T-cell (primary cell): Measurements from ENCODE around the gene ALKBH3. TPM values are rescaled to one million over a fixed set of nuclear protein-coding genes. Genes with fewer than 3 reads are reported as not detected.

Experiments
- ATAC-seq, 4 experiments: fragments of 200-7000 bp in 3 of 4; fragments of 150-1000 bp in 1 of 4; cut with Tn5 transposase; replicated peaks in 1 of 4; 1 replicate in 3 of 4; 2 replicates in 1 of 4; pipeline ENCODE4 v1.10.0; 2021; ENCODE audit warnings: moderate library complexity in 3 of 4, mild to moderate bottlenecking in 2 of 4, moderate number of reproducible peaks in 1 of 4
- CTCF ChIA-PET, 2 donors: fragments of 300-600 bp; sonication (Branson Sonifier 250); formaldehyde crosslinking; loops; one replicate each; lab custom pipeline; 2022; ENCODE audit warnings: antibody characterized with exemption in 2 of 2; lab: Charles Lee
- POLR2A ChIA-PET, 2 donors: fragments of 300-600 bp; sonication (Branson Sonifier 250); formaldehyde crosslinking; loops; one replicate each; lab custom pipeline; 2022; ENCODE audit warnings: antibody characterized with exemption in 2 of 2; lab: Charles Lee
- DNase-seq, 35 experiments: peaks; one replicate each; pipeline versions ENCODE4 v3.0.0 to v3.0.0-alpha.2; 2013 to 2023
- H3K27ac ChIP-seq: one replicate; pipeline ENCODE4 v1.5.1; 2013; ENCODE audit warnings: low read length
- H3K27me3 ChIP-seq, 2 experiments: replicated peaks in 1 of 2; 1 replicate in 1 of 2; 2 replicates in 1 of 2; pipeline versions ENCODE4 v1.6.1 to v1.7.0; 2013; ENCODE audit warnings: low read length in 1 of 2, mixed read lengths in 1 of 2; ENCODE audit not compliant: control insufficient read depth in 2 of 2, insufficient read depth in 2 of 2; ENCODE audit errors: extremely low read depth in 1 of 2
- H3K36me3 ChIP-seq, 2 donors: 1 replicate in 1 of 2; 2 replicates in 1 of 2; pipeline versions ENCODE4 v1.6.1 to v1.7.0; 2013; ENCODE audit warnings: low read length in 1 of 2; ENCODE audit not compliant: control insufficient read depth in 2 of 2, insufficient read depth in 1 of 2; ENCODE audit errors: extremely low read depth in 1 of 2
- H3K4me1 ChIP-seq, 2 experiments: 1 replicate in 1 of 2; 2 replicates in 1 of 2; pipeline versions ENCODE4 v1.6.1 to v1.7.0; 2013; ENCODE audit warnings: low read length in 2 of 2, mixed read lengths in 1 of 2; ENCODE audit not compliant: insufficient read depth in 2 of 2, control insufficient read depth in 1 of 2; ENCODE audit errors: extremely low read depth in 1 of 2
- H3K4me3 ChIP-seq, 2 donors: 1 replicate in 1 of 2; 2 replicates in 1 of 2; pipeline versions ENCODE4 v1.5.1 to v1.7.0; 2013; ENCODE audit warnings: mild to moderate bottlenecking in 2 of 2, low read length in 1 of 2, moderate library complexity in 1 of 2; ENCODE audit not compliant: control insufficient read depth in 1 of 2; ENCODE audit errors: extremely low read depth in 1 of 2
- H3K9me3 ChIP-seq: 2 replicates; pipeline ENCODE4 v1.7.0; 2013
- H3K27ac Mint-ChIP-seq, 2 donors: one replicate each; pipeline ENCODE4 v1.8.0; 2020 to 2021; ENCODE audit warnings: mild to moderate bottlenecking in 2 of 2, mixed read lengths in 2 of 2
- H3K27me3 Mint-ChIP-seq, 2 donors: one replicate each; pipeline ENCODE4 v1.8.0; 2021 to 2022; ENCODE audit warnings: mixed read lengths in 2 of 2
- H3K36me3 Mint-ChIP-seq: one replicate; pipeline ENCODE4 v1.8.0; 2021; ENCODE audit warnings: mixed read lengths
- H3K4me1 Mint-ChIP-seq, 3 donors: one replicate each; pipeline ENCODE4 v1.8.0; 2020 to 2022; ENCODE audit warnings: mixed read lengths in 3 of 3, mild to moderate bottlenecking in 1 of 3
- H3K4me3 Mint-ChIP-seq, 3 donors: one replicate each; pipeline ENCODE4 v1.8.0; 2020 to 2022; ENCODE audit warnings: mild to moderate bottlenecking in 3 of 3, mixed read lengths in 3 of 3, moderate library complexity in 3 of 3
- H3K9me3 Mint-ChIP-seq, 3 donors: one replicate each; pipeline ENCODE4 v1.8.0; 2020 to 2022; ENCODE audit warnings: mixed read lengths in 3 of 3
- WGBS: methylation state at CpG from one replicate; pipeline ENCODE4 v1.1.5; 2013; ENCODE audit warnings: missing lambda C conversion rate; ENCODE audit not compliant: insufficient coverage; 5-methylcytosine and 5-hydroxymethylcytosine counted together
- total RNA-seq, 35 experiments: library from RNA in 6 of 35; stranded (reverse) in 6 of 35; fragments of 120-200 nt in 1 of 35; gene quantifications; one replicate each; pipeline versions ENCODE4 v1.2.1 to v1.2.4 and lab custom pipeline; 2013 to 2026

The ALKBH3 gene
- total RNA-seq, 5 donors from 2014 or later (not counting 1 experiment from before 2014, with no cell fraction given) = 21.6 to 36.9 (median 34.1) TPM

GRCh38 chr11:43861141-43861540 is 19.5 kb upstream of the ALKBH3 start:
- WGBS = no CpG with 5 or more reads among the region's 2 CpGs
- DNase-seq (no peak), ATAC-seq (no peak)
- H3K4me3 ChIP-seq = no peak overlapping the region
- no peak overlapping the region for H3K27ac Mint-ChIP-seq
- peaks cover 0 to 12% (median 0%) of the 10 kb centered on the region in 3 donors for H3K9me3 Mint-ChIP-seq
- ChIA-PET CTCF (interaction anchor here in 1 of 2 donors (0.6 kb wide), 1 partner anchor 70 kb away, joined by 3 read pairs; no protein-coding TSS in a partner anchor), POLR2A (interaction anchor here in 1 of 2 donors (0.6 kb wide), 2 partner anchors 52 to 135 kb away, joined by 3 read pairs; no protein-coding TSS in a partner anchor)
- no peaks in the 10 kb centered on the region for H3K36me3 ChIP-seq
- no peak overlapping the region for H3K27ac ChIP-seq
- no peaks in the 10 kb centered on the region for H3K9me3 ChIP-seq
- H3K4me1 ChIP-seq = no peaks in the 10 kb centered on the region
- no peaks in the 10 kb centered on the region for H3K36me3 Mint-ChIP-seq
- H3K27me3 Mint-ChIP-seq = peaks cover 9 to 13% of the 10 kb centered on the region in 2 donors
- no peak overlapping the region for H3K4me3 Mint-ChIP-seq
- peaks cover 0 to 2% of the 10 kb centered on the region in 2 experiments for H3K27me3 ChIP-seq
- H3K4me1 Mint-ChIP-seq = no peaks in the 10 kb centered on the region

GRCh38 chr11:43866520-43866919 is 14.1 kb upstream of the ALKBH3 start:
- POLR2A ChIA-PET = no interaction called here
- H3K9me3 ChIP-seq = no peaks in the 10 kb centered on the region
- H3K27me3 ChIP-seq = peaks cover 0 to 2% of the 10 kb centered on the region in 2 experiments
- CTCF ChIA-PET = interaction anchor here (0.5 to 1.0 kb wide), 3 partner anchors 14 to 15 kb away, joined by 3 to 7 read pairs (median 3); partner anchors contain the start of gene ALKBH3 (in 1 of the 2)
- Mint-ChIP-seq H3K4me1 (peaks cover 14 to 23% (median 19%) of the 10 kb centered on the region in 3 donors), H3K9me3 (peaks cover 0 to 4% (median 4%) of the 10 kb centered on the region in 3 donors), H3K36me3 (no peaks in the 10 kb centered on the region), H3K27me3 (peaks cover 22 to 23% of the 10 kb centered on the region in 2 donors), H3K27ac (no peak overlapping the region), H3K4me3 (no peak overlapping the region)
- WGBS = 100% methylated on average over 1 of the region's 2 CpGs
- H3K36me3 ChIP-seq = no peaks in the 10 kb centered on the region
- H3K4me1 ChIP-seq = peaks cover 4 to 14% of the 10 kb centered on the region in 2 experiments
- H3K27ac ChIP-seq = no peak overlapping the region
- DNase-seq = no peak
- no peak overlapping the region for H3K4me3 ChIP-seq
- ATAC-seq = no peak

- no peak overlapping the region for H3K4me3 Mint-ChIP-seq
- Histone ChIP-seq H3K36me3 (no peaks in the 10 kb centered on the region), H3K4me3 (no peak overlapping the region), H3K9me3 (no peaks in the 10 kb centered on the region), H3K27ac (no peak overlapping the region), H3K4me1 (peaks cover 4 to 14% of the 10 kb centered on the region in 2 experiments), H3K27me3 (peaks cover 2% of the 10 kb centered on the region in 2 experiments)
- H3K36me3 Mint-ChIP-seq = no peaks in the 10 kb centered on the region
- H3K9me3 Mint-ChIP-seq = peaks cover 0 to 4% (median 4%) of the 10 kb centered on the region in 3 donors
- POLR2A ChIA-PET = no interaction called here
- peaks cover 25 to 26% of the 10 kb centered on the region in 2 donors for H3K27me3 Mint-ChIP-seq
- no peak overlapping the region for H3K27ac Mint-ChIP-seq
- ATAC-seq (no peak), DNase-seq (no peak)
- CTCF ChIA-PET = interaction anchor here (0.5 to 1.0 kb wide), 3 partner anchors 14 to 15 kb away, joined by 3 to 7 read pairs (median 3); partner anchors contain the start of gene ALKBH3 (in 1 of the 2)
- peaks cover 14 to 23% (median 19%) of the 10 kb centered on the region in 3 donors for H3K4me1 Mint-ChIP-seq
Observed at GRCh38 chr11:43866969-43867368, 13.7 kb upstream of the ALKBH3 start.

- POLR2A ChIA-PET = no interaction called here
Observed at GRCh38 chr11:43868852-43869567, 11.6 kb upstream of the ALKBH3 start.

GRCh38 chr11:43871051-43871450 is 9.6 kb upstream of the ALKBH3 start:
- H3K27me3 ChIP-seq = peaks cover 6 to 11% of the 10 kb centered on the region in 2 experiments
- DNase-seq = no peak
- H3K9me3 ChIP-seq = no peaks in the 10 kb centered on the region
- no peaks in the 10 kb centered on the region for H3K36me3 ChIP-seq
- WGBS = no CpG with 5 or more reads among the region's 2 CpGs
- H3K4me1 Mint-ChIP-seq = peaks cover 14 to 23% (median 19%) of the 10 kb centered on the region in 3 donors
- no peak for ATAC-seq
- peaks cover 4 to 14% of the 10 kb centered on the region in 2 experiments for H3K4me1 ChIP-seq
- no peak overlapping the region for H3K27ac Mint-ChIP-seq
- H3K9me3 Mint-ChIP-seq = peaks cover 0 to 4% (median 0%) of the 10 kb centered on the region in 3 donors
- H3K4me3 ChIP-seq = no peak overlapping the region
- CTCF ChIA-PET = interaction anchor here in 1 of 2 donors (1.0 kb wide), 1 partner anchor 10 kb away, joined by 4 read pairs; no protein-coding TSS in a partner anchor
- H3K27me3 Mint-ChIP-seq = peaks cover 47 to 51% of the 10 kb centered on the region in 2 donors
- no peaks in the 10 kb centered on the region for H3K36me3 Mint-ChIP-seq
- H3K27ac ChIP-seq = no peak overlapping the region
- H3K4me3 Mint-ChIP-seq = no peak overlapping the region
- POLR2A ChIA-PET = no interaction called here

More at GRCh38 chr11:43868852-43869567, 11.6 kb upstream of the ALKBH3 start:
- H3K27me3 Mint-ChIP-seq = peaks cover 39 to 45% of the 10 kb centered on the region in 2 donors
- peak overlapping the region; percentile 78 to 85 for H3K27ac Mint-ChIP-seq
- H3K4me3 Mint-ChIP-seq = peak overlapping the region; percentile 15 to 48 (median 37)
- 0% methylated on average over 2 of the region's 5 CpGs for WGBS
- H3K4me1 ChIP-seq = peaks cover 4 to 14% of the 10 kb centered on the region in 2 experiments
- H3K36me3 ChIP-seq = no peaks in the 10 kb centered on the region
- ATAC-seq (peak; percentile 99 to 100 (median 100)), DNase-seq (peak in 16 of 35 experiments; percentile 2 to 71 (median 12))
- H3K27ac ChIP-seq = peak overlapping the region; percentile 60
- CTCF ChIA-PET = no interaction called here
- no peaks in the 10 kb centered on the region for H3K36me3 Mint-ChIP-seq
- H3K9me3 ChIP-seq = no peaks in the 10 kb centered on the region
- H3K4me3 ChIP-seq = no peak overlapping the region
- H3K9me3 Mint-ChIP-seq = peaks cover 0 to 4% (median 0%) of the 10 kb centered on the region in 3 donors
- H3K4me1 Mint-ChIP-seq = peaks cover 14 to 23% (median 19%) of the 10 kb centered on the region in 3 donors
- peaks cover 3 to 11% of the 10 kb centered on the region in 2 experiments for H3K27me3 ChIP-seq

- 77% methylated on average over 6 of the region's 7 CpGs for WGBS
- CTCF ChIA-PET = interaction anchor here in 1 of 2 donors (0.7 kb wide), 1 partner anchor 74 kb away, joined by 3 read pairs; no protein-coding TSS in a partner anchor
- peaks cover 4 to 13% of the 10 kb centered on the region in 2 experiments for H3K4me1 ChIP-seq
- Mint-ChIP-seq H3K27me3 (peaks cover 50 to 67% of the 10 kb centered on the region in 2 donors), H3K27ac (no peak overlapping the region), H3K36me3 (no peaks in the 10 kb centered on the region), H3K4me3 (no peak overlapping the region), H3K9me3 (no peaks in the 10 kb centered on the region), H3K4me1 (peaks cover 14 to 16% (median 16%) of the 10 kb centered on the region in 3 donors)
- no peaks in the 10 kb centered on the region for H3K36me3 ChIP-seq
- H3K9me3 ChIP-seq = no peaks in the 10 kb centered on the region
- DNase-seq (no peak), ATAC-seq (no peak)
- H3K4me3 ChIP-seq = no peak overlapping the region
- H3K27me3 ChIP-seq = peaks cover 7 to 19% of the 10 kb centered on the region in 2 experiments
- POLR2A ChIA-PET = interaction anchor here in 1 of 2 donors (0.6 kb wide), 1 partner anchor 81 kb away, joined by 3 read pairs; no protein-coding TSS in a partner anchor
- no peak overlapping the region for H3K27ac ChIP-seq
Observed at GRCh38 chr11:43872995-43873394, 7.6 kb upstream of the ALKBH3 start.
